Measurements from ENCODE around the gene EFTUD2. TPM values are rescaled to one million over a fixed set of nuclear protein-coding genes. Genes with fewer than 3 reads are reported as not detected.
A peak's percentile ranks its signal among the peaks of the same experiment; 100 is the strongest.
"Not testable (repeated sequence)": the region's sequence is repeated elsewhere in the genome, so short reads cannot be mapped to it uniquely, and the experiment has no call there.

Gene EFTUD2
- polyA plus RNA-seq, 3 donors = 101 to 113 (median 104) TPM

DNA sequence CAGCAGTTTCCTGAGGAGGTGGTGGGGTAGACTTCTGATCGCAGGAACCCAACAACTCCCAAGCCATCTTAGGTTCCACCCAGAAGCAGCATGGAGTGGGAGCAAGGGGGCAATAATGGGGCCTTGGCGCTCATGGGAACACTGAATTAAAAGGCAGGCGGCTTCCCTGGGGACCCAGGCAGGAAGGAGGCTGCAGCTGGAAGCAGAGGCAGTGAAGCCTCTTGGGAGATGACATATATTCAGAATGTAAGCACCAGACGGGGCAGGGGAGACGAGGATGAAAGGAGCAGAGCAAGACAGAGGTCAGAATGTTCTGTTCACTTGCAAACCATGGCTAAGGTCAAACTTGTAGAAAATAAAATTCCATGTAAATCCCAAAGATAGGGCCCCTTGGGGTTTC, 48.6 kb downstream of the EFTUD2 start:
- no peak for DNase-seq

- no peak for DNase-seq
These were observed 49.2 kb downstream of the EFTUD2 start for GRCh38 chr17:44850025-44850424.

DNA sequence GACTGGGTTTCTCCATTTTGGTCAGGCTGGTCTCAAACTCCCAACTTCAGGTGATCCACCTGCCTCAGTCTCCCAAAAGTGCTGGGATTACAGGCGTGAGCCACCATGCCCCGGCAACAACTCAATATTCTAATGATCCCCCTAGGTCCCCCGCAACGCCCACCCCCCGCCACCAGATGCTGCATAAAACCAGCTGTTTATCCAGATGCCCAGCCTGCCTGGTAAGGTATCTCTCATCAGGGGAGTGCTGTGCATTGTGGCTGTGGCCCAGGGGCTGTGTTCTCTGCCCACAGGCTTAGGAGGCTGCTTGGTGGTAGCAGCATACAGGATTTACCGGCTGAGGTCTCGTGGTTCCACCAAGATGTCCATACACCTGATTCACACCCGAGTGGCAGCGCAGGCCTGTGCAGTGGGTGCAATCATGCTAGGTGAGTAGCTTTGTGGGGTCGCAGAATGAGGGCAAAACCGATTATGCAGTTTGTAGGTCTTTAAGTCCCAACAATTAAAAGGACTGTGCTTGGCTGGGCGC, 50.2 kb downstream of the EFTUD2 start:
- no peak for DNase-seq

DNA sequence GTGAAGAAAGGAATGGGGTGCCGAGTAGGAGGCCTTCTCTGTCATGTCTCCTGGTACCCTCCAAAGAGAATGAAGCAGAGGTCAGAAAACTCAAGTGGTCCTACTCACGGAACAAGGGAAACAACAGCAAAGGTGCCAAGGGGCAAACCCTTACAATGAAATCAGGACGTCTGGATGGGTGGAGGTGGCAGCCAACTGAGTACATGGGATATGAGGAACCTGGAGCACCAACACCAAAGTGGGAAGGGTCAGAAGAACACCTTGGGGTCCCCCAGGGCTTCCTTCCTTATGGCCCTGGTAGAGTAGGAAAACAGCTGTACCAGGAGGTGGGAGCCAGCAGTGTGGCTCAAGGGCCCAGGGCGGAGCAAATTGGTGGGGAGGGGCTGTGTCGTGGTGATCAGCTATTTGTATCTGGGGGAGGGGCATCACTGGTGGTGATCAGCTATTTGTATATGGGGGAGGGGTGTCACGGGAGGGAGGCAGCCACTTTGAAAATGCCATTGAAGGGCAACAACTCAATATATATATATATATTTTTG, 50.9 kb downstream of the EFTUD2 start:
- DNase-seq = no peak

- no peak for DNase-seq
These were observed 51.7 kb downstream of the EFTUD2 start, which contains the start of gene HIGD1B for GRCh38 chr17:44847586-44847985. Gene HIGD1B, plus strand, starts transcription at chr17:44847883. Its CDS starts 270 bp downstream, at chr17:44848153.

DNA sequence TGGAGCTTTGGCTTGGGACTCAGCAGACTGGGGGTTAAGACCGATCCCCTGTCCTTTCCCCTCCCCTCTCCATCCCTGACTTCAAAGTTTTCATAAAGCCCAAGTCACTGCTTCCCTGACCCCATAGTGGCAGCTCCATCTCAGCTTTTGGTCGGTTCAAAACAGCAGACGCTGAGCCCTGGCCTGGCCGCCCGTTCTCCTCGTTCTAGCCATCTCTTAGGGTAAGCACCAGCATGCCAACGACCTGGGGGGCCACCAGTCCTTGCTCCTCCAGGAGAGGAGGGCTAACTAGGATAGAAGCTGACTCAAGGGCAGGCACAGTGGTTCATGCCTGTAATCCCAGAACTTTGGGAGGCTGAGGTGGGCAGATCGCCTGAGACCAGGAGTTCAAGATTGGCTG, 53.0 kb downstream of the EFTUD2 start:
- DNase-seq = no peak

GRCh38 chr17:44844390-44844830, 54.8 kb downstream of the EFTUD2 start:
- DNase-seq = no peak

GRCh38 chr17:44842748-44843147, 56.5 kb downstream of the EFTUD2 start:
- DNase-seq = no peak

- no peak for DNase-seq
These were observed 58.3 kb downstream of the EFTUD2 start for GRCh38 chr17:44840936-44841335.

GRCh38 chr17:44840274-44840673, 59.0 kb downstream of the EFTUD2 start:
- no peak for DNase-seq

- DNase-seq = no peak
These were observed 62.0 kb downstream of the EFTUD2 start for GRCh38 chr17:44837196-44837595.

GRCh38 chr17:44832805-44833204, 66.4 kb downstream of the EFTUD2 start:
- DNase-seq = peak; percentile 60

GRCh38 chr17:44831371-44831770, 67.9 kb downstream of the EFTUD2 start:
- DNase-seq = no peak

- no peak for DNase-seq
These were observed 68.6 kb downstream of the EFTUD2 start for GRCh38 chr17:44830359-44831288.

DNA sequence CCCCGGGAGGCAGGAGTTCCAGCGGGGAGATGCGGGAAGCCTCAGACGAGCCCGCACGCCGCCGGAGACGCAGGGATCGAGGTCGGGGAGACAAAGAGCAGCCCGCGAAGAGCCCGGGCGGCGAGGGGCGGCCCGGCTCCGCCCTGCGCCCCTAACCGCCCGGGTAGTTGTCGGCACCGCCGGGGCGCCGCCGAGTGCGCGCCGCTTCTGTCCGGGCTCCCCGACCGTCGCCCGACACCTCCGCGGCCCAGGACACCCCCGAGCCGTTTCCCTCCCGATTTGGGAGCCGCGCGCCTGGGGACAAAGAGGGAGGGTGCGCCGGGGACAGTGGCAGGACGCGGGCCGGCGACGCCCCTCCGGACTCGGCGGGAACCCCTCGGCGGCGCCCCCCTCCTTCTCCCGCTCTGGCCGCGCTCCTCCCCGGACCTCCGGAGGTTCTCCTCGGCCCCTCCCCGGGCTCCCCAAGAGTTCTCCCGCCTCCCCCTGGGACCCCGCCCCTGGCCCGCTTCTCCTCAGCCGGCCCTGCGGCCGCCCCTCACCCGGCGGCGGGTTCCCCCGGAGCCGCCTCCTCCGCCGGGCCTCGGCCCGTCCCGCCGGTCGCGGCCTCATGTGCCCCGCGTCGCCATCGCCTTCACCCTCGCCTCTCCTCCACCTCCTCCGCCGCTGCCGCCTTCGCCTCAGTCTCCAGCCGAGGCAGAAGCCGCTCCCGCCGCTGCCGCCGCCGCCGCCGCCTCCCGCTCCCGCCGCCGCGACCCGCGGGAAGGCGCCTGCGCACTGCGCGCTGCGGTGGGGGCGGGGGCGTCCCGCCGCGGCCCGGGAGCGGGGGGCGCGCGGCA, 69.5 kb downstream of the EFTUD2 start, which contains the start of gene GJC1:
Gene GJC1, minus strand, starts transcription at position 765 of the 836 bp plus-strand sequence. CDS start 24,470 bp downstream, outside the sequence.
- DNase-seq = peak; percentile 59

DNA sequence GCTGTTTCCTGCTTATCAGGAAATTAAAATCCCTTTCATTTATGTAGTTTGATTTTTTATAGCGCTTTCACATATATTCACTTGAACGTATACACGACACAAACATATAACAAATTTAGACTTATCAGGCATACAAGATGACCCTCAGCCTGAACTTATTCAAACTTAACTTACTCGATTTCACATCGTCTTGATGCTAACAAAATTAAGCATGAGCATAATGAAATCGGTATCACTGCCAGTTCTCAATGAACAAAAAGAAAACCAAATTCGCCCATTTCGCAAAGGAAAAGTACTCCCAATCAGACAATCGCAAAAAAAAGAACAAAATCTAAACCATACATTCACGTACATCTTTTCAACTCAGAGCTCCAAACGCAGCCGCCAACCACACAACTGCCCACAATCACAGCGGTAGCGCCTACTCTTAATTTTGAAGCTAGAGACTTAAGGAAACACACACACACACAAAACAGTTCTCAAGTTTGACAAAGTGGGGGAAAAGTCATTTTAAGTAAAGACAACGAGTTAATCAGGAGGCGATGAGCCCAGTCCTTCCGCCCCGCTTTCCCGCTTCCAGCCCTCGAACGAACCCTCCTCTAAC, 70.2 kb downstream of the EFTUD2 start:
- DNase-seq = no peak

GRCh38 chr17:44827863-44828262, 71.4 kb downstream of the EFTUD2 start:
- no peak for DNase-seq

- no peak for DNase-seq
These were observed 73.0 kb downstream of the EFTUD2 start for GRCh38 chr17:44826123-44826790.

GRCh38 chr17:44825236-44825635, 74.0 kb downstream of the EFTUD2 start:
- DNase-seq = not testable (repeated sequence)

DNA sequence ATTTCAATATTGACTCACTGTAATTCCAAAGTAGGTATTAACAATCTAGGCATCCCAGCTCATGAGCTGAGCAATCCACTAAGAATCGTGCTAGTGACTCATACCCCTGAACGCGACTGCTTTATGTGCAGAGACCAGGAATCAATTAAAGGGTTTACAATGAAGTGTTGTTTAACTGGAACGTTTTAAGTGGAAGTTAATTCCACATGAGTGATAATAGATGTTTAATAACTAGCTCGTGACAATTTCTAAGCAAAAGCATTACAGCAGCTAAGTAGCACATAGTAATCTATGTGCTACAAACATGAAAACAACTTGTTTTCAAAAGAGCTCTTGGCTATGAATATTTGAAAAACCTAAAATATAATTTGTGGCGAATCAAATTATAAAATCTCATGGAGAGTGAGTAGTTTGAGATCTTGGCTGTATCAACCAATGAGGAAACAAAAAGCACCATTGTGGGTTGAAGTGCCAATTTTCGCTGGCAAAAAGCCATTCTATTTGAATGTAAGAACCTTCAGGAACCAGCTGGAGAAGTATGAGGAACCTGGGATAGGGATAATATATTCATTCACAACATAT, 78.5 kb downstream of the EFTUD2 start:
- no peak for DNase-seq
